K562 (cell line): ENCODE results near the gene RBPJ. TPM values are rescaled to one million over a fixed set of nuclear protein-coding genes. Genes with fewer than 3 reads are reported as not detected.

Source experiments
- ATAC-seq: fragments of 200-7000 bp; cut with Tn5 transposase; 3 replicates; pipeline ENCODE4 v1.9.1; 2020; ENCODE audit warnings: moderate library complexity
- BruUV-seq: library from RNA; stranded (reverse); fragments of 400-500 nt; replicated peaks from 2 replicates; lab custom pipeline; 2021; lab: Mats Ljungman, UMichigan
- CTCF ChIA-PET: fragments of 300-600 bp; formaldehyde crosslinking; extraction: SDS; loops from one replicate; lab custom pipeline; 2021; ENCODE audit warnings: low intra/inter-chr PET ratio; lab: Yijun Ruan, JAX
- POLR2A ChIA-PET: fragments of 300-600, 350-650 bp; sonication (Branson Sonifier 250); formaldehyde crosslinking; extraction: SDS; loops from one replicate; lab custom pipeline; 2021; ENCODE audit warnings: antibody characterized with exemption, inconsistent platforms; lab: Yijun Ruan, JAX
- DNase-seq, 4 experiments: peaks; one replicate each; pipeline versions ENCODE4 v3.0.0 to v3.0.0-alpha.2; 2011 to 2018; ENCODE audit warnings: low spot score in 3 of 4, mixed read lengths in 3 of 4; ENCODE audit errors: extremely low read depth in 1 of 4
- FAIRE-seq: peaks from 2 replicates; lab custom pipeline; 2011; peaks lifted over from hg19 to GRCh38; lab: Jason Lieb, UNC
- H2AFZ ChIP-seq: 2 replicates; pipeline ENCODE4 v1.6.0; 2011; ENCODE audit warnings: low read depth, low read length, control low read depth, inconsistent platforms
- H3K27ac ChIP-seq: fragments of 200-600 bp; 3 replicates; pipeline ENCODE4 v1.8.0; 2011; ENCODE audit warnings: low read depth, mild to moderate bottlenecking, control low read depth, inconsistent platforms, low read length, moderate library complexity, mixed read lengths; ENCODE audit errors: extremely low read depth
- H3K27me3 ChIP-seq, 2 experiments: fragments of 300-600 bp in 1 of 2; 2 replicates in 1 of 2; 3 replicates in 1 of 2; pipeline versions ENCODE4 v1.6.0 to v1.8.0; 2011; ENCODE audit warnings: inconsistent platforms in 2 of 2, low read length in 2 of 2, mild to moderate bottlenecking in 1 of 2, mixed read lengths in 1 of 2, moderate library complexity in 1 of 2; ENCODE audit not compliant: control insufficient read depth in 2 of 2, insufficient read depth in 2 of 2
- H3K36me3 ChIP-seq: fragments of 300-600 bp; 3 replicates; pipeline ENCODE4 v1.8.0; 2011; ENCODE audit warnings: mild to moderate bottlenecking, low read length, inconsistent platforms; ENCODE audit not compliant: control insufficient read depth, insufficient read depth
- H3K4me1 ChIP-seq, 2 experiments: fragments of 200-600 bp in 1 of 2; replicated peaks in 1 of 2; 2 replicates in 1 of 2; 3 replicates in 1 of 2; pipeline versions ENCODE4 v1.5.1 to v1.8.0; 2011; ENCODE audit warnings: inconsistent platforms in 2 of 2, low read length in 2 of 2, mild to moderate bottlenecking in 1 of 2, mixed read lengths in 1 of 2, moderate library complexity in 1 of 2; ENCODE audit not compliant: control insufficient read depth in 2 of 2, insufficient read depth in 2 of 2
- H3K4me2 ChIP-seq: 2 replicates; pipeline ENCODE4 v1.6.1; 2011; ENCODE audit warnings: low read length, control low read depth, inconsistent platforms, mixed read lengths; ENCODE audit not compliant: insufficient read depth
- H3K4me3 ChIP-seq: fragments of 200-600 bp; sonication (generic), shearing (Covaris generic); 2 replicates; pipeline ENCODE4 v1.5.1; 2016; ENCODE audit warnings: control low read depth, inconsistent platforms
- H3K79me2 ChIP-seq: fragments of 200-600 bp; 3 replicates; pipeline ENCODE4 v1.8.0; 2011; ENCODE audit warnings: low read length, inconsistent platforms; ENCODE audit not compliant: control insufficient read depth, insufficient read depth
- H3K9ac ChIP-seq, 2 experiments: 2 replicates each; pipeline versions ENCODE4 v1.6.0 to v1.6.1; 2011; ENCODE audit warnings: low read depth in 2 of 2, low read length in 2 of 2, control low read depth in 1 of 2, inconsistent platforms in 1 of 2, mild to moderate bottlenecking in 1 of 2, mixed read lengths in 1 of 2; ENCODE audit not compliant: insufficient read depth in 1 of 2
- H3K9me1 ChIP-seq: one replicate; pipeline ENCODE4 v1.6.0; 2011; ENCODE audit warnings: inconsistent platforms, mild to moderate bottlenecking, low read length, moderate library complexity; ENCODE audit not compliant: control insufficient read depth, insufficient read depth
- H3K9me3 ChIP-seq: replicated peaks from 2 replicates; pipeline ENCODE4 v1.5.1; 2011; ENCODE audit warnings: low read depth, low read length, inconsistent platforms; ENCODE audit not compliant: control insufficient read depth, insufficient read depth
- H4K20me1 ChIP-seq: replicated peaks from 2 replicates; pipeline ENCODE4 v1.6.1; 2011; ENCODE audit warnings: low read length, inconsistent platforms, mixed read lengths; ENCODE audit not compliant: control insufficient read depth, insufficient read depth
- ELK1 ChIP-seq: sonication (generic); formaldehyde crosslinking; IDR thresholded peaks from 2 replicates; pipeline ENCODE4 v1.8.1; 2022; ENCODE audit warnings: missing genetic modification reagents
- HEY1 ChIP-seq: fragments of 250-450 bp; sonication (Bioruptor Pico); IDR thresholded peaks from 2 replicates; pipeline ENCODE4 v1.5.0; 2020; ENCODE audit warnings: mild to moderate bottlenecking, moderate library complexity, borderline replicate concordance
- HNRNPUL1 ChIP-seq: fragments of 200-400 bp; formaldehyde crosslinking; IDR thresholded peaks from 2 replicates; pipeline ENCODE4 v1.6.1; 2017; ENCODE audit warnings: low read length
- SAP30 ChIP-seq: fragments of 200-600 bp; sonication (generic); IDR thresholded peaks from 2 replicates; pipeline ENCODE4 v1.6.1; 2012; ENCODE audit warnings: borderline replicate concordance, low read depth, mild to moderate bottlenecking, moderate library complexity, low read length, control low read depth, inconsistent platforms; ENCODE audit not compliant: insufficient read depth, poor library complexity, severe bottlenecking
- WGBS: fragments of 100-300 bp; shearing (Covaris generic); methylation state at CpG from one replicate; pipeline ENCODE4 v1.1.6; 2016; ENCODE audit warnings: low coverage, mixed read lengths; ENCODE audit not compliant: insufficient coverage; ENCODE audit errors: missing lambda C conversion rate; 5-methylcytosine and 5-hydroxymethylcytosine counted together
- in situ Hi-C: fragments of 300-500 bp; cut with MboI; formaldehyde crosslinking; loops from 4 replicates; pipeline ENCODE4 v1.15.0; 2018; ENCODE audit warnings: inconsistent platforms, mixed read lengths
- intact Hi-C: fragments of 100-400 bp; cut with micrococcal nuclease; formaldehyde crosslinking; loops from 2 replicates; pipeline ENCODE4 v1.14.2; 2022
- polyA plus RNA-seq, 8 experiments: library from polyadenylated mRNA; depleted of rRNA in 4 of 8; stranded (reverse) in 5 of 8; unstranded in 3 of 8; fragments of >200 nt; fragmentation: Nextera tagmentation in 2 of 8; fragmentation: Illumina TruSeq in 1 of 8; extraction: Ambion mirVana in 2 of 8; extraction: Trizol in 1 of 8; gene quantifications; 2 replicates each; pipeline versions ENCODE4 v1.2.1 to v1.2.3, GENCODE V29; 2011 to 2014; ENCODE audit warnings: inconsistent platforms in 1 of 8, missing spikeins in 1 of 8
- total RNA-seq, 7 experiments: library from RNA; depleted of rRNA in 6 of 7; stranded (reverse); fragments of >200 nt in 6 of 7; fragmentation: Illumina TruSeq in 2 of 7; extraction: Trizol in 2 of 7; gene quantifications; 2 replicates each; pipeline versions ENCODE4 v1.2.1 to v1.2.3, GENCODE V29; 2011 to 2021; ENCODE audit warnings: low replicate concordance in 1 of 7
- TF ChIP-seq, protein P1 (sequence below), 2 experiments: fragments of 450-650 bp; IDR thresholded peaks; 2 replicates each; pipeline ENCODE4 v1.6.1; 2016; ENCODE audit warnings: mild to moderate bottlenecking in 2 of 2, borderline replicate concordance in 1 of 2, low read depth in 1 of 2, moderate library complexity in 1 of 2

The RBPJ gene
- total and polyA plus RNA-seq, 9 of the 15 experiments (the other 6 are each of a cell fraction or from before 2014, with no cell fraction given) = 17.2 to 49.4 (median 33.8) TPM

DNA sequence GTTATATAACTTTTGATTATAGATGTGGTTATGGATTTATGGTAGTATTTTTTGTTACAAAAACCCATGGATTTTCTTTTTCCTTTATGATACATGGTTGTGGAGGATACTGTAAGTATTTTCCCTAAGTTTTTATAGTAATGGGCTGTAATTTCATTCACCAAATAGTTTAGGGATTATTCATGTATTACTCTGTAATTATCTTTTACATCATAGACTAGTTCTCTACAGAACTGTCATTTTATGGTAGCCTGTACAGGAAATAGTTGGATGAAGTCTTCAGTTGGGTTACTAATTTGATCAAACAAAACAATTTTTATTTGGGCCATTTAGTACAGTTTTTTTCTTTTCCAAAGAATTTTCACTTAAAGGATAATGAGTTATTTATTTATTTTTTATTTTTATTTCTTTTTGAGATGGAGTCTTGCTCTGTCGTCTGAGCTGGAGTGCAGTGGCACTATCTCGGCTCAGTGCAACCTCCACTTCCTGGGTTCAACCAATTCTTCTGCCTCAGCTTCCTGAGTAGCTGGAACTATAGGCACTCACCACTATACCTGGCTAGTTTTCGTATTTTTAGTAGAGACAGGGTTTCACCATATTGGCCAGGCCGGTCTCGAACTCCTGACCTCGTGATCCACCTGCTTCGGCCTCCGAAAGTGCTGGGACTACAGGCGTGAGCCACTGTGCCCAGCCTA is 42.1 kb downstream of the RBPJ start:
- no peak for FAIRE-seq
- intact Hi-C loops = no loop called here
- no peaks in the 10 kb centered on the region for H3K9me3 ChIP-seq
- 97% methylated on average over 9 of the region's 9 CpGs for WGBS
- in situ Hi-C loops = no loop called here
- H3K9ac ChIP-seq = no peak overlapping the region
- H3K79me2 ChIP-seq = peaks cover 49% of the 10 kb centered on the region
- H3K27ac ChIP-seq = no peak overlapping the region
- no peaks in the 10 kb centered on the region for H3K27me3 ChIP-seq
- no peak overlapping the region for H3K4me2 ChIP-seq
- H3K36me3 ChIP-seq = 0 out of 3 replicates have a peak, but pooled peaks cover 2% of the 10 kb centered on the region
- H4K20me1 ChIP-seq = no peaks in the 10 kb centered on the region
- no TSS peak for BruUV-seq
- peaks cover 0 to 4% of the 10 kb centered on the region in 2 experiments; a peak in 1 of 5 replicates for H3K4me1 ChIP-seq
- ATAC-seq = no peak
- H3K9me1 ChIP-seq = no peaks in the 10 kb centered on the region
- ChIA-PET CTCF (no interaction called here), POLR2A (no interaction called here)
- no peak overlapping the region for H2AFZ ChIP-seq
- no peak for DNase-seq
- H3K4me3 ChIP-seq = no peak overlapping the region
- no peak for TF ChIP-seq HNRNPUL1
- no peak for TF ChIP-seq SAP30
- no peak for TF ChIP-seq HEY1 (CRISPR knock-in tag)
- no peak for TF ChIP-seq ELK1 (CRISPR knock-in tag)
- TF ChIP-seq, protein P1, sequence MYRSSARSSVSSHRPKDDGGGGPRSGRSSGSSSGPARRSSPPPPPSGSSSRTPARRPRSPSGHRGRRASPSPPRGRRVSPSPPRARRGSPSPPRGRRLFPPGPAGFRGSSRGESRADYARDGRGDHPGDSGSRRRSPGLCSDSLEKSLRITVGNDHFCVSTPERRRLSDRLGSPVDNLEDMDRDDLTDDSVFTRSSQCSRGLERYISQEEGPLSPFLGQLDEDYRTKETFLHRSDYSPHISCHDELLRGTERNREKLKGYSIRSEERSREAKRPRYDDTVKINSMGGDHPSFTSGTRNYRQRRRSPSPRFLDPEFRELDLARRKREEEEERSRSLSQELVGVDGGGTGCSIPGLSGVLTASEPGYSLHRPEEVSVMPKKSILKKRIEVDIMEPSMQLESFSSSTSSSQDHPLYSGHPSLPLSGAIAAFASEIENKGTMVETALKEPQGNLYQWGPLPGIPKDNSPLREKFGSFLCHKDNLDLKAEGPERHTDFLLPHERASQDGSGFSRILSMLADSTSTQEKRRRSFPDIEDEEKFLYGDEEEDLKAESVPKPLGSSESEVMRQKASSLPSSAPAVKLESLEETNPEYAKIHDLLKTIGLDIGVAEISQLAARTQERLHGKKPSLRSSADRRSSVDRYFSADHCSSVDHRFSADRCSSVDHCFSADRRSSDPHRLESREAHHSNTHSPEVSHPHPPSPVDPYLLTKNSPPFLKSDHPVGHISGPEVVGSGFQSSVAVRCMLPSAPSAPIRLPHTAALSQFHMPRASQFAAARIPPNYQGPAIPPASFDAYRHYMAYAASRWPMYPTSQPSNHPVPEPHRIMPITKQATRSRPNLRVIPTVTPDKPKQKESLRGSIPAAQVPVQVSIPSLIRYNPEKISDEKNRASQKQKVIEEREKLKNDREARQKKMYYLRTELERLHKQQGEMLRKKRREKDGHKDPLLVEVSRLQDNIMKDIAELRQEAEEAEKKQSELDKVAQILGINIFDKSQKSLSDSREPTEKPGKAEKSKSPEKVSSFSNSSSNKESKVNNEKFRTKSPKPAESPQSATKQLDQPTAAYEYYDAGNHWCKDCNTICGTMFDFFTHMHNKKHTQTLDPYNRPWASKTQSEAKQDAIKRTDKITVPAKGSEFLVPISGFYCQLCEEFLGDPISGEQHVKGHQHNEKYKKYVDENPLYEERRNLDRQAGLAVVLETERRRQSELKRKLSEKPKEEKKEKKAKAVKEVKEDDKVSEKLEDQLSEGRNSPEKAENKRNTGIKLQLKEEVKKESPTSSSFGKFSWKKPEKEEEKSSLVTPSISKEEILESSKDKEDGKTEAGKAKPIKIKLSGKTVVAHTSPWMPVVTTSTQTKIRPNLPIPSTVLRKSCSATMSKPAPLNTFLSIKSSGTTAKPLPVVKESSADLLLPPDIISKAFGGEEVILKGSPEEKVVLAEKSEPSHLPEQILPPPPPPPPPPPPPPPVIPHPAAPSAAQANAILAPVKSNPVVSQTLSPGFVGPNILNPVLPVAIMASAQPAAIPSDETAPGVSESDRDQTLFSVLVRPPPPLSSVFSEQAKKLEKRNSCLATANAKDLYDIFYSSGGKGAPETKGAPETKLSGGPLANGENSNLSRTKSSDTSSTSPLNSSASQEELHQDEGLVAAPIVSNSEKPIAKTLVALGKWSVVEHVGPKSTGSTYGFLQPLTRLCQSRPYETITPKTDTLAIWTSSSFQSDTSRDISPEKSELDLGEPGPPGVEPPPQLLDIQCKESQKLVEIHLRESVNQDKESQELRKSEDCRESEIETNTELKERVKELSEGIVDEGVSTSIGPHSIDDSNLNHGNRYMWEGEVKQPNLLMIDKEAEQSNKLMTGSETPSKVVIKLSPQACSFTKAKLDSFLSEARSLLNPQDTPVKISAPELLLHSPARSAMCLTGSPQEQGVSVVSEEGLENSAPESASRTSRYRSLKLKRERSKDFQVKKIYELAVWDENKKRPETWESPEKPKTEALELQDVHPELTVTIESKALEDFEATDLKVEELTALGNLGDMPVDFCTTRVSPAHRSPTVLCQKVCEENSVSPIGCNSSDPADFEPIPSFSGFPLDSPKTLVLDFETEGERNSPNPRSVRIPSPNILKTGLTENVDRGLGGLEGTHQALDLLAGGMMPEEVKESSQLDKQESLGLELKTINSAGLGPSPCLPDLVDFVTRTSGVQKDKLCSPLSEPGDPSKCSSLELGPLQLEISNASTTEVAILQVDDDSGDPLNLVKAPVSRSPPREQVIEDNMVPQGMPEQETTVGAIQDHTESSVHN (IDR thresholded peaks at IDR 0.05; ENCODE audit: borderline replicate concordance in 1 of 2, low read depth in 1 of 2) = no peak
